CD14-positive monocyte (primary cell): ENCODE data around the gene HOATZ. TPM values are rescaled to one million over a fixed set of nuclear protein-coding genes. Genes with fewer than 3 reads are reported as not detected.

Experiments used
- DNase-seq, 3 donors: peaks; one replicate each; pipeline ENCODE4 v3.0.0-alpha.2; 2011 to 2022
- H2AFZ ChIP-seq: 2 replicates; pipeline ENCODE4 v1.6.0; 2012; ENCODE audit warnings: mild to moderate bottlenecking, low read depth, low read length, inconsistent platforms; ENCODE audit not compliant: insufficient read depth, poor library complexity, severe bottlenecking
- H3K27ac ChIP-seq, 2 donors: 1 replicate in 1 of 2; 2 replicates in 1 of 2; pipeline ENCODE4 v1.5.1; 2012 to 2013; ENCODE audit warnings: low read length in 2 of 2, control low read depth in 1 of 2, inconsistent platforms in 1 of 2, low read depth in 1 of 2, mild to moderate bottlenecking in 1 of 2
- H3K27me3 ChIP-seq, 2 donors: one replicate each; pipeline versions ENCODE4 v1.6.0 to v1.6.1; 2011 to 2013; ENCODE audit warnings: low read length in 2 of 2; ENCODE audit not compliant: control insufficient read depth in 2 of 2, insufficient read depth in 2 of 2
- H3K36me3 ChIP-seq, 2 donors: replicated peaks in 1 of 2; 1 replicate in 1 of 2; 2 replicates in 1 of 2; pipeline versions ENCODE4 v1.5.1 to v1.6.1; 2012 to 2013; ENCODE audit warnings: low read length in 2 of 2, control low read depth in 1 of 2, inconsistent platforms in 1 of 2, mild to moderate bottlenecking in 1 of 2; ENCODE audit not compliant: insufficient read depth in 2 of 2, control insufficient read depth in 1 of 2
- H3K4me1 ChIP-seq, 2 donors: 1 replicate in 1 of 2; 2 replicates in 1 of 2; pipeline versions ENCODE4 v1.5.1 to v1.6.1; 2012 to 2013; ENCODE audit warnings: low read length in 2 of 2, control low read depth in 1 of 2, inconsistent platforms in 1 of 2, mild to moderate bottlenecking in 1 of 2, moderate library complexity in 1 of 2; ENCODE audit not compliant: insufficient read depth in 2 of 2, control insufficient read depth in 1 of 2
- H3K4me2 ChIP-seq: replicated peaks from 2 replicates; pipeline ENCODE3; 2012; ENCODE audit warnings: low read length, moderate library complexity, mild to moderate bottlenecking; ENCODE audit not compliant: poor library complexity, severe bottlenecking; ENCODE audit errors: extremely low read depth
- H3K4me3 ChIP-seq, 3 experiments: fragments of 200-600 bp in 1 of 3; sonication (generic) in 1 of 3; replicated peaks in 1 of 3; 1 replicate in 2 of 3; 2 replicates in 1 of 3; pipeline ENCODE4 v1.5.1; 2011 to 2013; ENCODE audit warnings: low read length in 3 of 3, mild to moderate bottlenecking in 3 of 3, control low read depth in 2 of 3, low read depth in 2 of 3, inconsistent platforms in 1 of 3, moderate library complexity in 1 of 3
- H3K79me2 ChIP-seq: 2 replicates; pipeline ENCODE4 v1.6.0; 2012; ENCODE audit warnings: mild to moderate bottlenecking, control low read depth, inconsistent platforms, low read length, moderate library complexity; ENCODE audit not compliant: insufficient read depth
- H3K9ac ChIP-seq: 2 replicates; pipeline ENCODE4 v1.6.0; 2017; ENCODE audit warnings: low read length, mild to moderate bottlenecking; ENCODE audit not compliant: insufficient read depth, poor library complexity, severe bottlenecking
- H3K9me3 ChIP-seq, 2 donors: replicated peaks in 1 of 2; 1 replicate in 1 of 2; 2 replicates in 1 of 2; pipeline versions ENCODE4 v1.5.1 to v1.6.1; 2012 to 2013; ENCODE audit warnings: low read length in 2 of 2, control low read depth in 1 of 2; ENCODE audit not compliant: control insufficient read depth in 1 of 2, insufficient read depth in 1 of 2
- H4K20me1 ChIP-seq: 2 replicates; pipeline ENCODE4 v1.6.0; 2012; ENCODE audit warnings: mild to moderate bottlenecking, low read length, control low read depth, moderate library complexity; ENCODE audit not compliant: insufficient read depth
- H3K27ac Mint-ChIP-seq, 7 donors: one replicate each; pipeline ENCODE4 v1.8.0; 2020; ENCODE audit warnings: mild to moderate bottlenecking in 7 of 7, mixed read lengths in 7 of 7, moderate library complexity in 6 of 7, inconsistent platforms in 2 of 7
- H3K27me3 Mint-ChIP-seq, 3 donors: one replicate each; pipeline ENCODE4 v1.8.0; 2021 to 2022; ENCODE audit warnings: low read depth in 3 of 3, mild to moderate bottlenecking in 3 of 3, mixed read lengths in 3 of 3, moderate library complexity in 3 of 3, inconsistent platforms in 1 of 3
- H3K36me3 Mint-ChIP-seq, 2 donors: one replicate each; pipeline ENCODE4 v1.8.0; 2020; ENCODE audit warnings: mixed read lengths in 2 of 2, inconsistent platforms in 1 of 2, mild to moderate bottlenecking in 1 of 2
- H3K4me1 Mint-ChIP-seq: one replicate; pipeline ENCODE4 v1.8.0; 2020; ENCODE audit warnings: mild to moderate bottlenecking, mixed read lengths
- H3K4me3 Mint-ChIP-seq, 2 donors: one replicate each; pipeline ENCODE4 v1.8.0; 2020; ENCODE audit warnings: mild to moderate bottlenecking in 2 of 2, mixed read lengths in 2 of 2, moderate library complexity in 1 of 2
- H3K9me3 Mint-ChIP-seq, 7 donors: one replicate each; pipeline ENCODE4 v1.8.0; 2020 to 2022; ENCODE audit warnings: mixed read lengths in 7 of 7, mild to moderate bottlenecking in 6 of 7, moderate library complexity in 6 of 7, inconsistent platforms in 2 of 7
- WGBS: methylation state at CpG from one replicate; pipeline ENCODE4 v1.1.5; 2013; ENCODE audit warnings: missing lambda C conversion rate; ENCODE audit not compliant: insufficient coverage; 5-methylcytosine and 5-hydroxymethylcytosine counted together
- intact Hi-C, 2 donors: fragments of 100-400 bp; cut with micrococcal nuclease; formaldehyde crosslinking; loops; one replicate each; pipeline versions ENCODE4 v1.15.0 to v1.15.1; 2023
- polyA plus RNA-seq, 3 donors: library from polyadenylated mRNA; depleted of rRNA in 1 of 3; unstranded in 2 of 3; stranded (reverse) in 1 of 3; fragments of 300-500 nt in 2 of 3; fragments of >200 nt in 1 of 3; fragmentation: Illumina TruSeq in 2 of 3; gene quantifications; 1 replicate in 2 of 3; 2 replicates in 1 of 3; pipeline ENCODE4 v1.2.3, GENCODE V29; 2012 to 2021
- TF ChIP-seq, protein P1 (sequence below): fragments of 200-600 bp; IDR thresholded peaks from one replicate; pipeline ENCODE4 v1.8.0; 2022; ENCODE audit warnings: antibody characterized with exemption, mild to moderate bottlenecking

Gene HOATZ
- polyA plus RNA-seq, 3 donors, result not detected

DNA sequence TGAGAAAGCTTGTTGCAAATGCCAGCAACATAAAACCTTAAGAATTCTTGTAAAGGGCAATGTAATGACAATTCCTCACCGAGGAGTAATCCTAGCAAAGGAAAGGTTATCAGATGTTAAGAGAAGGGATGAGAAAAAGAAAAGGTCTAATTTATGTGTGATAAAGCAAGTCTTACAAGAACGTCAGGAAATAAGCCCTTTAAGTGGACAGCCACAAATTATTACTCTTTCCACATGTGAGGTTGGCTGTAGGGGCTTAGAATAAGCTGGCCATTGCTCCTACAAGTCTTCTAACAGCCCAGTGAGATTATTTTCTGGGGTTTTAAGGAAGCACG lies 35.3 kb downstream of the HOATZ start:
- no peaks in the 10 kb centered on the region for H3K4me1 ChIP-seq
- no peaks in the 10 kb centered on the region for H3K27me3 ChIP-seq
- Mint-ChIP-seq H3K4me3 (no peak overlapping the region), H3K27me3 (peaks cover 0 to 3% (median 0%) of the 10 kb centered on the region in 3 donors), H3K9me3 (no peaks in the 10 kb centered on the region), H3K36me3 (no peaks in the 10 kb centered on the region), H3K4me1 (peaks cover 5% of the 10 kb centered on the region), H3K27ac (no peak overlapping the region)
- no peaks in the 10 kb centered on the region for H3K36me3 ChIP-seq
- H4K20me1 ChIP-seq, result no peaks in the 10 kb centered on the region
- DNase-seq, result no peak
- WGBS, result no CpG with 5 or more reads among the region's 3 CpGs
- H3K79me2 ChIP-seq, result no peaks in the 10 kb centered on the region
- H3K27ac ChIP-seq, result no peak overlapping the region
- no peak overlapping the region for H3K9ac ChIP-seq
- TF ChIP-seq, protein P1, sequence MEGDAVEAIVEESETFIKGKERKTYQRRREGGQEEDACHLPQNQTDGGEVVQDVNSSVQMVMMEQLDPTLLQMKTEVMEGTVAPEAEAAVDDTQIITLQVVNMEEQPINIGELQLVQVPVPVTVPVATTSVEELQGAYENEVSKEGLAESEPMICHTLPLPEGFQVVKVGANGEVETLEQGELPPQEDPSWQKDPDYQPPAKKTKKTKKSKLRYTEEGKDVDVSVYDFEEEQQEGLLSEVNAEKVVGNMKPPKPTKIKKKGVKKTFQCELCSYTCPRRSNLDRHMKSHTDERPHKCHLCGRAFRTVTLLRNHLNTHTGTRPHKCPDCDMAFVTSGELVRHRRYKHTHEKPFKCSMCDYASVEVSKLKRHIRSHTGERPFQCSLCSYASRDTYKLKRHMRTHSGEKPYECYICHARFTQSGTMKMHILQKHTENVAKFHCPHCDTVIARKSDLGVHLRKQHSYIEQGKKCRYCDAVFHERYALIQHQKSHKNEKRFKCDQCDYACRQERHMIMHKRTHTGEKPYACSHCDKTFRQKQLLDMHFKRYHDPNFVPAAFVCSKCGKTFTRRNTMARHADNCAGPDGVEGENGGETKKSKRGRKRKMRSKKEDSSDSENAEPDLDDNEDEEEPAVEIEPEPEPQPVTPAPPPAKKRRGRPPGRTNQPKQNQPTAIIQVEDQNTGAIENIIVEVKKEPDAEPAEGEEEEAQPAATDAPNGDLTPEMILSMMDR, result no peak
- no peaks in the 10 kb centered on the region for H3K9me3 ChIP-seq
- H3K4me3 ChIP-seq, result no peak overlapping the region
- intact Hi-C loops, result no loop called here
- no peak overlapping the region for H2AFZ ChIP-seq
- no peak overlapping the region for H3K4me2 ChIP-seq

DNA sequence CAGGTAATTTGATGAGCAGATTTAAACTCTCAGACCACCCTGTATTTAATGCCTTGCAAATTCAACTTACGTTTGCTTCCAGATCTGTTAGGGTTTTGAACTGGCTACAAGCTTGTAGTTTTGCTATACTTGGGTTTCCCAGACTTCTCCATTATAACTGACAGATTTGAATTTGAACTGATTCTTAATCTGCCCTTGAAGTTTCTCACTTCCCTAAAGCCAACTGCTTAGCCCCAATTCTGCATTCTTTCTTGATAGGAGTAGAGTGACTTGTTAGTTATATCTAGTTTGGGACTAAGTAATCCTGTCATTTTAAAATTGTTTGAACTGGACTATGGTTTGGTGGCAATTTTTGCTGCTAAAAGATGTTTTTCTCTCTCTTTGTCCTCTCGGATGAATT lies 35.7 kb downstream of the HOATZ start:
- Histone ChIP-seq H2AFZ (no peak overlapping the region), H3K27me3 (no peaks in the 10 kb centered on the region)
- no CpG with 5 or more reads among the region's 2 CpGs for WGBS

More for the DNA sequence above, 35.7 kb downstream of the HOATZ start:
- peaks cover 0 to 1% (median 0%) of the 10 kb centered on the region in 7 donors for H3K9me3 Mint-ChIP-seq
- H3K4me2 ChIP-seq, result no peak overlapping the region
- H3K4me1 Mint-ChIP-seq, result peaks cover 5% of the 10 kb centered on the region
- no peaks in the 10 kb centered on the region for H3K79me2 ChIP-seq
- H3K4me1 ChIP-seq, result no peaks in the 10 kb centered on the region
- H3K4me3 Mint-ChIP-seq, result no peak overlapping the region
- no peak overlapping the region for H3K9ac ChIP-seq
- H3K9me3 ChIP-seq, result no peaks in the 10 kb centered on the region
- H3K27ac Mint-ChIP-seq, result peak overlapping the region in 1 of 7 donors; percentile 49
- no peak overlapping the region for H3K4me3 ChIP-seq
- no peaks in the 10 kb centered on the region for H3K36me3 ChIP-seq
- H3K27me3 Mint-ChIP-seq, result peaks cover 0 to 3% (median 0%) of the 10 kb centered on the region in 3 donors
- no peaks in the 10 kb centered on the region for H4K20me1 ChIP-seq
- no peak overlapping the region for H3K27ac ChIP-seq
- TF ChIP-seq, protein P1, result no peak
- DNase-seq, result no peak
- no peaks in the 10 kb centered on the region for H3K36me3 Mint-ChIP-seq
- intact Hi-C loops, result no loop called here
